GM19395 (cell line): ENCODE measurements around the gene EXD1.
"Not testable (repeated sequence)": the region's sequence is repeated elsewhere in the genome, so short reads cannot be mapped to it uniquely, and the experiment has no call there.

Experiments used
- ATAC-seq: cut with Tn5 transposase; IDR thresholded peaks from one replicate; pipeline ENCODE4 v1.9.1; 2021; ENCODE audit warnings: mild to moderate bottlenecking, moderate library complexity; ENCODE audit not compliant: unreplicated experiment

EXD1 gene

GRCh38 chr15:41230650-41231421 is at the start of gene EXD1, which contains the start of gene CHP1:
Gene EXD1 (minus strand): TSS chr15:41230757. CDS start chr15:41226575, 4,182 bp downstream.
Gene CHP1 (plus strand): TSS chr15:41231268. CDS start chr15:41231383, 115 bp downstream.
- peak; percentile 94 for ATAC-seq

GRCh38 chr15:41279535-41280283 is 49.2 kb upstream of the EXD1 start:
- no peak for ATAC-seq

GRCh38 chr15:41278319-41278718 is 47.8 kb upstream of the EXD1 start:
- no peak for ATAC-seq

- no peak for ATAC-seq
Observed at GRCh38 chr15:41276831-41277230, 46.3 kb upstream of the EXD1 start.

- no peak for ATAC-seq
Observed at GRCh38 chr15:41269887-41270286, 39.3 kb upstream of the EXD1 start.

GRCh38 chr15:41263891-41264351 is 33.4 kb upstream of the EXD1 start:
- ATAC-seq: no peak

- no peak for ATAC-seq
Observed at GRCh38 chr15:41262571-41262970, 32.0 kb upstream of the EXD1 start.

- ATAC-seq: not testable (repeated sequence)
Observed at GRCh38 chr15:41260924-41261323, 30.4 kb upstream of the EXD1 start.

- no peak for ATAC-seq
Observed at GRCh38 chr15:41259546-41260189, 29.1 kb upstream of the EXD1 start.

GRCh38 chr15:41258750-41259471 is 28.4 kb upstream of the EXD1 start:
- ATAC-seq: no peak

GRCh38 chr15:41256577-41257038 is 26.1 kb upstream of the EXD1 start:
- ATAC-seq: no peak

- ATAC-seq: no peak
Observed at GRCh38 chr15:41256103-41256502, 25.5 kb upstream of the EXD1 start.

GRCh38 chr15:41254560-41254959 is 24.0 kb upstream of the EXD1 start:
- ATAC-seq: no peak

GRCh38 chr15:41251411-41251810 is 20.9 kb upstream of the EXD1 start:
- no peak for ATAC-seq

GRCh38 chr15:41250745-41251144 is 20.2 kb upstream of the EXD1 start:
- not testable (repeated sequence) for ATAC-seq

- no peak for ATAC-seq
Observed at GRCh38 chr15:41241221-41241964, 10.8 kb upstream of the EXD1 start.

GRCh38 chr15:41238100-41238499 is 7.5 kb upstream of the EXD1 start:
- no peak for ATAC-seq

- no peak for ATAC-seq
Observed at GRCh38 chr15:41235929-41236328, 5.4 kb upstream of the EXD1 start.

GRCh38 chr15:41235228-41235627 is 4.7 kb upstream of the EXD1 start:
- not testable (repeated sequence) for ATAC-seq

GRCh38 chr15:41233367-41233771 is 2.8 kb upstream of the EXD1 start:
- ATAC-seq: no peak
